Ovary (tissue), 9 donors: Measurements from ENCODE around the gene ANTXR1. TPM values are rescaled to one million over a fixed set of nuclear protein-coding genes. Genes with fewer than 3 reads are reported as not detected.

Experiments
- DNase-seq, 5 donors: peaks; one replicate each; pipeline ENCODE4 v3.0.0-alpha.2; 2019 to 2020
- H3K27ac ChIP-seq, 2 donors: fragments of 200-600 bp; one replicate each; pipeline versions ENCODE4 v1.5.1 to v1.8.0; 2019 to 2022
- H3K27me3 ChIP-seq: fragments of 200-600 bp; one replicate; pipeline ENCODE4 v1.8.0; 2022
- H3K36me3 ChIP-seq: fragments of 200-600 bp; sonication (generic); one replicate; pipeline ENCODE4 v1.5.1; 2019
- H3K4me1 ChIP-seq: one replicate; pipeline ENCODE4 v1.8.1; 2013; ENCODE audit warnings: mild to moderate bottlenecking, moderate library complexity; ENCODE audit not compliant: insufficient read depth
- H3K4me3 ChIP-seq: fragments of 200-600 bp; sonication (generic); one replicate; pipeline ENCODE4 v1.5.1; 2017
- H3K9me3 ChIP-seq, 2 donors: fragments of 200-600 bp in 1 of 2; sonication (generic) in 1 of 2; one replicate each; pipeline versions ENCODE4 v1.5.1 to v1.8.1; 2013 to 2019; ENCODE audit warnings: mild to moderate bottlenecking in 1 of 2, moderate library complexity in 1 of 2
- EP300 ChIP-seq: sonication (generic); formaldehyde crosslinking; IDR thresholded peaks from one replicate; pipeline ENCODE4 v1.6.1; 2017; ENCODE audit warnings: antibody characterized with exemption
- POLR2A ChIP-seq: fragments of 450-650 bp; IDR thresholded peaks from one replicate; pipeline ENCODE4 v1.6.1; 2017; ENCODE audit warnings: antibody characterized with exemption, mild to moderate bottlenecking, moderate library complexity
- WGBS, 3 donors: extraction: QIAGEN DNeasy Blood & Tissue Kit in 1 of 3; methylation state at CpG; one replicate each; pipeline versions ENCODE4 v1.1.5 to v1.1.7; 2013 to 2017; 5-methylcytosine and 5-hydroxymethylcytosine counted together
- intact Hi-C, 4 donors: fragments of 100-400 bp; cut with DNase I; formaldehyde crosslinking; loops; one replicate each; pipeline versions ENCODE4 v1.11.0 to v1.15.1; 2022 to 2023
- polyA plus RNA-seq, 2 donors: library from polyadenylated mRNA; stranded (reverse); fragments of 200-250 nt in 1 of 2; fragments of 350-450 nt in 1 of 2; fragmentation: Illumina TruSeq in 1 of 2; extraction: RNeasy Lipid Tissue Mini Kit (QIAGEN cat#74804) in 1 of 2; gene quantifications; one replicate each; pipeline ENCODE4 v1.2.3, GENCODE V29; 2013 to 2014
- total RNA-seq, 7 donors: library from RNA; depleted of rRNA in 2 of 7; stranded (reverse); fragments of >200 nt in 2 of 7; fragmentation: NEBNext Ultra II Directional in 3 of 7; extraction: Animal tissue kit (Norgen Biotek cat#: 25700) in 3 of 7; gene quantifications; one replicate each; pipeline versions ENCODE4 v1.1.0 to v1.2.4, GENCODE V29; 2016 to 2023
- TF ChIP-seq, protein P1 (sequence below), 3 donors: fragments of 450-650 bp in 2 of 3; fragments of 200-600 bp in 1 of 3; IDR thresholded peaks; one replicate each; pipeline versions ENCODE4 v1.5.1 to v1.8.0; 2016 to 2022; ENCODE audit warnings: antibody characterized with exemption in 3 of 3, mild to moderate bottlenecking in 1 of 3
- donor health status: DM: no; HTN: no; CAD: no; lungs with moderate emphysema.
- donor health status: DM: no; HTN: no; CAD: no.
- donor health status: Bipolar disorder and iron deficiency.
- donor health status: DM: yes; HTN: yes; CAD: no.
- donor health status: DM: no; HTN: no; CAD: no.
- donor health status: DM: yes; HTN: yes; CAD: no.

ANTXR1 gene
- total and polyA plus RNA-seq, 9 donors = 73.0 to 276 (median 152) TPM

DNA sequence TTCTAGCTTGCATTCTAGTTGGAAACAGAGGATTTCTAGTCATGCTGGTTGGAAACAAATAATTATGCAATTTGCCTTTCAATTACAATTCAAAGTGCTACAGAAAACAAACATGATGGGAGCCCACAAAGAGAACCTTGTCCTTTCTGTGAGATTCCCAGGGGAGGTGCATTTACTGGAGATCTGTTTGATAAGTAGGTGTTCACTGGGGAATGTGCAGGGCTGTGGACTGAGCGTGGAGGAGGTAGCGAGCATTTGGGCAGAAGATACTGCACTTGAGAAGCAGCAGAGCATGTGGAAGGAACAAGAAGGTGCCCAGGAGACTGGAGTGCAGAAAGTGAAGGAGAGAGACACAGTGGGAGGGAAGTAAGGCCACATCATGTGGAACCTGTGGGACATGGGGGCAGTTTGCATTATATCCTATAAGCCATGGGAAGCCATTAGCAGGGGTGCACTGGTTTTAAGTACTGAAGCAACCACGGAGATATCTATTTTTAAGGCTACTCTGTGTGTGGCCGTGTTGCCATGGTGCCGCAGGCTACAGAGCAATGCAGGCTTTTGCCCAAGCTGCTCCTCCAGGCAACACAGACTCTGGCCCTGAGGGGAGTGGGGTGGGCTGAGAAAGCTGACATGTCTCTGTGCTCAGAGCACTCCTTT lies 154.0 kb downstream of the ANTXR1 start:
- TF ChIP-seq EP300 = no peak
- TF ChIP-seq, protein P1, sequence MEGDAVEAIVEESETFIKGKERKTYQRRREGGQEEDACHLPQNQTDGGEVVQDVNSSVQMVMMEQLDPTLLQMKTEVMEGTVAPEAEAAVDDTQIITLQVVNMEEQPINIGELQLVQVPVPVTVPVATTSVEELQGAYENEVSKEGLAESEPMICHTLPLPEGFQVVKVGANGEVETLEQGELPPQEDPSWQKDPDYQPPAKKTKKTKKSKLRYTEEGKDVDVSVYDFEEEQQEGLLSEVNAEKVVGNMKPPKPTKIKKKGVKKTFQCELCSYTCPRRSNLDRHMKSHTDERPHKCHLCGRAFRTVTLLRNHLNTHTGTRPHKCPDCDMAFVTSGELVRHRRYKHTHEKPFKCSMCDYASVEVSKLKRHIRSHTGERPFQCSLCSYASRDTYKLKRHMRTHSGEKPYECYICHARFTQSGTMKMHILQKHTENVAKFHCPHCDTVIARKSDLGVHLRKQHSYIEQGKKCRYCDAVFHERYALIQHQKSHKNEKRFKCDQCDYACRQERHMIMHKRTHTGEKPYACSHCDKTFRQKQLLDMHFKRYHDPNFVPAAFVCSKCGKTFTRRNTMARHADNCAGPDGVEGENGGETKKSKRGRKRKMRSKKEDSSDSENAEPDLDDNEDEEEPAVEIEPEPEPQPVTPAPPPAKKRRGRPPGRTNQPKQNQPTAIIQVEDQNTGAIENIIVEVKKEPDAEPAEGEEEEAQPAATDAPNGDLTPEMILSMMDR (IDR thresholded peaks at IDR 0.05) = no peak
- WGBS, 3 donors = 78 to 81% (median 79%) methylated on average over 5 of the region's 5 CpGs
- H3K4me1 ChIP-seq = peaks cover 25% of the 10 kb centered on the region
- H3K36me3 ChIP-seq = no peaks in the 10 kb centered on the region
- intact Hi-C loops = loop anchor here in 1 of 4 donors (10.0 kb wide), 1 partner anchor 138 kb away; no protein-coding TSS in a partner anchor
- H3K9me3 ChIP-seq = no peaks in the 10 kb centered on the region
- no peak for DNase-seq
- H3K4me3 ChIP-seq = no peak overlapping the region
- H3K27ac ChIP-seq = no peak overlapping the region
- H3K27me3 ChIP-seq = no peaks in the 10 kb centered on the region

DNA sequence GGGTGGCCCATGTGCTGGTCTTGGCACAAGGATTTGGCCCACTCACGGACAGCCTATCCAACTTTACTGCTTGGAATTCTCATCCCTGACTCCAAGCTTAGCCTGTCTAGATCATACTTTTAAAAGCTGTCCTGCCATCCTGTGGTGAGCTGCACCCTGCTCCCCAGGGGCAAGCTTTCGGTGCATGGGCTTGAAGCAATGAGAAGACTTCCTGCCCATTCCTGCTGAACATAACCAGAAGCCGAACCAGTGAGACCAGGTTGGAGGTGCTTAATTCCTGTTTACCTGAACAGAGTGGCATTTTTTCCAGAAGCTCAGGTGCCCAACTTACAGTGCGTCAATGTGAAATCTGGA lies 154.5 kb downstream of the ANTXR1 start:
- no peak overlapping the region for H3K4me3 ChIP-seq
- no peak overlapping the region for H3K27ac ChIP-seq
- H3K9me3 ChIP-seq = no peaks in the 10 kb centered on the region
- TF ChIP-seq EP300 (no peak), POLR2A (no peak)
- TF ChIP-seq, protein P1 (IDR thresholded peaks at IDR 0.05) = no peak
- no peaks in the 10 kb centered on the region for H3K27me3 ChIP-seq
- no peaks in the 10 kb centered on the region for H3K36me3 ChIP-seq
- H3K4me1 ChIP-seq = peaks cover 25% of the 10 kb centered on the region
- intact Hi-C loops = loop anchor here in 1 of 4 donors (10.0 kb wide), 1 partner anchor 137 kb away; no protein-coding TSS in a partner anchor
- no peak for DNase-seq
- WGBS, 3 donors = 62 to 87% (median 71%) methylated on average over 4 of the region's 4 CpGs

DNA sequence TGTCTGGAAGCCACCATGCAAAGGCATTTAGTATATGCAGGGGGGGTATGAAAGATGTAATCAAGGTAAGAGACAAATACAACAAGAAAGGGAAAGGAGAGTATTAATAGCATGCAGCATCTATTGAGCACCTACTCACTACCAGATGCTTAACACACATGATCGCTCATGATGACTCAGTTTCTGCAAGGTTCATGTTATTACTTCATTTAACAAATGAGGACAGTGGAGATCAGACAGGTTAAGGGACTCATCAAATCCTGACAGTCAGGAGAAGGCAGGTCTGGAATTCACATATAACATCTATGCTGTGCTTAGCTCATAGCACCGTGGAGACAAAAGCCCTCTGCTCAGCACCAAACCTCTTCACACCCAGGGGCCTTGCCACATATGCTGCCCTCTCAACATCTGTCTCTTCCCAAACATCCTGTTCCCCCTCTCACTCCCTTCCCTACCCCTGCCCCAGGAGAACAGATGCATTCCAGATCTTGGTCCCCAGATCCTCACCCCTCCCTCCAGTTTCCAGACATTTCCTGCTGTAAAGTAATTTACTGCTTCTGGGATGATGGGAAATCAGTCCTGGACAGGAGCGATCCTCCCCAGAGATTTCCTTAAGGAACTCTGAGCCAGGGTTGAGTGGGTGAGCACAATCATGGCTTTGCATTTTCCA lies 155.3 kb downstream of the ANTXR1 start:
- WGBS, 3 donors = 80 to 85% (median 85%) methylated on average over 3 of the region's 3 CpGs
- Histone ChIP-seq H3K36me3 (no peaks in the 10 kb centered on the region), H3K9me3 (no peaks in the 10 kb centered on the region), H3K27me3 (no peaks in the 10 kb centered on the region), H3K4me1 (peaks cover 26% of the 10 kb centered on the region), H3K4me3 (no peak overlapping the region), H3K27ac (no peak overlapping the region)
- TF ChIP-seq POLR2A (no peak), EP300 (no peak)
- TF ChIP-seq, protein P1 (IDR thresholded peaks at IDR 0.05) = no peak
- no peak for DNase-seq
- intact Hi-C loops = loop anchor here in 1 of 4 donors (10.0 kb wide), 1 partner anchor 137 kb away; no protein-coding TSS in a partner anchor

DNA sequence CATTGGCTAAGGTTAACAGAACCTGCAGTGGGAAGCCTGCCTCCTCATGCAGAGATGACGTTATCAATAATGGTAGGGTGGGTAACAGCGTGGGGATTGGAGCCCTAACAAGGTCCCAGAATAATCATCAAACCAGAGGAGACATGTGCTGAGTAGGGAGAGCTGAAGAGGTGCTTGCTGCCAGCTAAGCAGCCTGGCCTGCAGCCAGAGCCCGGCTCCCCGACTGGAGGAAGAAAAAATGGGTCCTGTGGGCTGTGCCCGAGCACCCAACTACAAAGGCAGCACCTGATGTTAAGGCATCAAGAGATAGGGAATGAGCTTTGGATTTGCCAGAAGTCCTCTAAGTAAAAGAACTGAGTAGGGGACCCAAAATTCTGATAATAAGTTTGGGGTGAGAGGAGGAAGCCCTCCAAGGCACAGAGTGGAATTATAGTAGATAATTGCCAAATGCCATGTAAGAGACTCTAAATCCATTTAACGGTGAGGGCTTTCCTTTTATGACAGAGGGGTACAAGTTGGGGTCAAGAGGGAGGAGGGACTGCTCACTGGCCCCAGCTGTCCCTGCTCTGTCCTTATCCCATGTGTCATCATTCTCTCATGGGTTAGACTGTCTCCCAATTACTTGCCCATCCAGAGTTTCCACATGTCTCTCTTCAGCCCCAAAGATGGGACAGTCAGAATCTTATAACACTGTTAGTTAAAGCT lies 156.1 kb downstream of the ANTXR1 start:
- Histone ChIP-seq H3K9me3 (no peaks in the 10 kb centered on the region), H3K36me3 (no peaks in the 10 kb centered on the region), H3K27me3 (no peaks in the 10 kb centered on the region), H3K4me1 (peaks cover 24% of the 10 kb centered on the region), H3K4me3 (no peak overlapping the region), H3K27ac (no peak overlapping the region)
- 73 to 77% (median 75%) methylated on average over 6 of the region's 6 CpGs for WGBS, 3 donors
- intact Hi-C loops = loop anchor here in 1 of 4 donors (10.0 kb wide), 1 partner anchor 136 kb away; no protein-coding TSS in a partner anchor
- TF ChIP-seq, protein P1 (IDR thresholded peaks at IDR 0.05) = no peak
- TF ChIP-seq POLR2A (no peak), EP300 (no peak)
- DNase-seq = no peak
